ENCODE measurements around the gene CCDC85A. TPM values are rescaled to one million over a fixed set of nuclear protein-coding genes. Genes with fewer than 3 reads are reported as not detected.

Gene CCDC85A
- total and polyA plus RNA-seq, 2 experiments from 2014 or later, result 0.21 to 0.24 TPM

- Mint-ChIP-seq H3K27ac (no peak overlapping the region), H3K27me3 (ENCODE audit: insufficient read depth, low read depth, poor library complexity) (no peaks in the 10 kb centered on the region), H3K9me3 (peaks cover 17% of the 10 kb centered on the region), H3K4me3 (no peak overlapping the region), H3K36me3 (ENCODE audit: low read depth) (peaks cover 10% of the 10 kb centered on the region), H3K4me1 (no peaks in the 10 kb centered on the region)
- Histone ChIP-seq H4K20me1 (replicated peaks; ENCODE audit: insufficient read depth) (no peaks in the 10 kb centered on the region), H3K4me1 (ENCODE audit: insufficient read depth) (no peaks in the 10 kb centered on the region), H3K27ac (ENCODE audit: low read depth) (no peak overlapping the region), H3F3A (replicated peaks; ENCODE audit: low read depth) (no peaks in the 10 kb centered on the region), H3K9me2 (ENCODE audit: insufficient read depth) (peaks cover 11% of the 10 kb centered on the region; the same call in 1 of the 2 replicates), H3K4me3 (no peak overlapping the region), H3K79me2 (replicated peaks; ENCODE audit: insufficient read depth) (no peaks in the 10 kb centered on the region), H3K4me2 (no peak overlapping the region), H2AFZ (no peak overlapping the region), H3K36me3 (ENCODE audit: insufficient read depth) (no peaks in the 10 kb centered on the region), H3K27me3 (ENCODE audit: insufficient read depth) (no peaks in the 10 kb centered on the region)
- ATAC-seq (no peak), DNase-seq (ENCODE audit: low spot score) (no peak)
- TF ChIP-seq ZNF331 (CRISPR knock-in tag; IDR thresholded peaks at IDR 0.05; ENCODE audit: low read depth), result no peak
- TF ChIP-seq ZNF462 (CRISPR knock-in tag; IDR thresholded peaks at IDR 0.05), result no peak
- TF ChIP-seq ZNF114 (CRISPR knock-in tag; IDR thresholded peaks at IDR 0.05), result no peak
- no peak for TF ChIP-seq JUNB (IDR thresholded peaks at IDR 0.05; ENCODE audit: unreplicated experiment)
- TF ChIP-seq, protein P1, sequence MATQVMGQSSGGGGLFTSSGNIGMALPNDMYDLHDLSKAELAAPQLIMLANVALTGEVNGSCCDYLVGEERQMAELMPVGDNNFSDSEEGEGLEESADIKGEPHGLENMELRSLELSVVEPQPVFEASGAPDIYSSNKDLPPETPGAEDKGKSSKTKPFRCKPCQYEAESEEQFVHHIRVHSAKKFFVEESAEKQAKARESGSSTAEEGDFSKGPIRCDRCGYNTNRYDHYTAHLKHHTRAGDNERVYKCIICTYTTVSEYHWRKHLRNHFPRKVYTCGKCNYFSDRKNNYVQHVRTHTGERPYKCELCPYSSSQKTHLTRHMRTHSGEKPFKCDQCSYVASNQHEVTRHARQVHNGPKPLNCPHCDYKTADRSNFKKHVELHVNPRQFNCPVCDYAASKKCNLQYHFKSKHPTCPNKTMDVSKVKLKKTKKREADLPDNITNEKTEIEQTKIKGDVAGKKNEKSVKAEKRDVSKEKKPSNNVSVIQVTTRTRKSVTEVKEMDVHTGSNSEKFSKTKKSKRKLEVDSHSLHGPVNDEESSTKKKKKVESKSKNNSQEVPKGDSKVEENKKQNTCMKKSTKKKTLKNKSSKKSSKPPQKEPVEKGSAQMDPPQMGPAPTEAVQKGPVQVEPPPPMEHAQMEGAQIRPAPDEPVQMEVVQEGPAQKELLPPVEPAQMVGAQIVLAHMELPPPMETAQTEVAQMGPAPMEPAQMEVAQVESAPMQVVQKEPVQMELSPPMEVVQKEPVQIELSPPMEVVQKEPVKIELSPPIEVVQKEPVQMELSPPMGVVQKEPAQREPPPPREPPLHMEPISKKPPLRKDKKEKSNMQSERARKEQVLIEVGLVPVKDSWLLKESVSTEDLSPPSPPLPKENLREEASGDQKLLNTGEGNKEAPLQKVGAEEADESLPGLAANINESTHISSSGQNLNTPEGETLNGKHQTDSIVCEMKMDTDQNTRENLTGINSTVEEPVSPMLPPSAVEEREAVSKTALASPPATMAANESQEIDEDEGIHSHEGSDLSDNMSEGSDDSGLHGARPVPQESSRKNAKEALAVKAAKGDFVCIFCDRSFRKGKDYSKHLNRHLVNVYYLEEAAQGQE (IDR thresholded peaks at IDR 0.05; ENCODE audit: unreplicated experiment), result no peak
- TF ChIP-seq, protein P2, sequence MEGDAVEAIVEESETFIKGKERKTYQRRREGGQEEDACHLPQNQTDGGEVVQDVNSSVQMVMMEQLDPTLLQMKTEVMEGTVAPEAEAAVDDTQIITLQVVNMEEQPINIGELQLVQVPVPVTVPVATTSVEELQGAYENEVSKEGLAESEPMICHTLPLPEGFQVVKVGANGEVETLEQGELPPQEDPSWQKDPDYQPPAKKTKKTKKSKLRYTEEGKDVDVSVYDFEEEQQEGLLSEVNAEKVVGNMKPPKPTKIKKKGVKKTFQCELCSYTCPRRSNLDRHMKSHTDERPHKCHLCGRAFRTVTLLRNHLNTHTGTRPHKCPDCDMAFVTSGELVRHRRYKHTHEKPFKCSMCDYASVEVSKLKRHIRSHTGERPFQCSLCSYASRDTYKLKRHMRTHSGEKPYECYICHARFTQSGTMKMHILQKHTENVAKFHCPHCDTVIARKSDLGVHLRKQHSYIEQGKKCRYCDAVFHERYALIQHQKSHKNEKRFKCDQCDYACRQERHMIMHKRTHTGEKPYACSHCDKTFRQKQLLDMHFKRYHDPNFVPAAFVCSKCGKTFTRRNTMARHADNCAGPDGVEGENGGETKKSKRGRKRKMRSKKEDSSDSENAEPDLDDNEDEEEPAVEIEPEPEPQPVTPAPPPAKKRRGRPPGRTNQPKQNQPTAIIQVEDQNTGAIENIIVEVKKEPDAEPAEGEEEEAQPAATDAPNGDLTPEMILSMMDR (conservative IDR thresholded peaks at IDR 0.05; ENCODE audit: low read depth in 2 of 2), result no peak
- TF ChIP-seq NANOG (IDR thresholded peaks at IDR 0.05; ENCODE audit: borderline replicate concordance), result no peak
- TF ChIP-seq EZH2 (IDR thresholded peaks at IDR 0.05; ENCODE audit: low read depth, unreplicated experiment), result no peak
- no peak for TF ChIP-seq STAT1 (IDR thresholded peaks at IDR 0.05; ENCODE audit: unreplicated experiment)
- TF ChIP-seq, protein P3, sequence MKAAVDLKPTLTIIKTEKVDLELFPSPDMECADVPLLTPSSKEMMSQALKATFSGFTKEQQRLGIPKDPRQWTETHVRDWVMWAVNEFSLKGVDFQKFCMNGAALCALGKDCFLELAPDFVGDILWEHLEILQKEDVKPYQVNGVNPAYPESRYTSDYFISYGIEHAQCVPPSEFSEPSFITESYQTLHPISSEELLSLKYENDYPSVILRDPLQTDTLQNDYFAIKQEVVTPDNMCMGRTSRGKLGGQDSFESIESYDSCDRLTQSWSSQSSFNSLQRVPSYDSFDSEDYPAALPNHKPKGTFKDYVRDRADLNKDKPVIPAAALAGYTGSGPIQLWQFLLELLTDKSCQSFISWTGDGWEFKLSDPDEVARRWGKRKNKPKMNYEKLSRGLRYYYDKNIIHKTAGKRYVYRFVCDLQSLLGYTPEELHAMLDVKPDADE (IDR thresholded peaks at IDR 0.05), result no peak
- no peak for TF ChIP-seq POLR2AphosphoS5 (IDR thresholded peaks at IDR 0.05; ENCODE audit: low read depth)
Observed at GRCh38 chr2:56416500-56417176, 232.8 kb downstream of the CCDC85A start.

Measured in GM23338 (cell line).